HG03095 (cell line): ENCODE measurements around the gene ZMYM5.
"Not testable (repeated sequence)": the region's sequence is repeated elsewhere in the genome, so short reads cannot be mapped to it uniquely, and the experiment has no call there.

Source experiments
- ATAC-seq: cut with Tn5 transposase; IDR thresholded peaks from one replicate; pipeline ENCODE4 v1.9.1; 2021; ENCODE audit warnings: moderate library complexity; ENCODE audit not compliant: unreplicated experiment

ZMYM5 gene

DNA sequence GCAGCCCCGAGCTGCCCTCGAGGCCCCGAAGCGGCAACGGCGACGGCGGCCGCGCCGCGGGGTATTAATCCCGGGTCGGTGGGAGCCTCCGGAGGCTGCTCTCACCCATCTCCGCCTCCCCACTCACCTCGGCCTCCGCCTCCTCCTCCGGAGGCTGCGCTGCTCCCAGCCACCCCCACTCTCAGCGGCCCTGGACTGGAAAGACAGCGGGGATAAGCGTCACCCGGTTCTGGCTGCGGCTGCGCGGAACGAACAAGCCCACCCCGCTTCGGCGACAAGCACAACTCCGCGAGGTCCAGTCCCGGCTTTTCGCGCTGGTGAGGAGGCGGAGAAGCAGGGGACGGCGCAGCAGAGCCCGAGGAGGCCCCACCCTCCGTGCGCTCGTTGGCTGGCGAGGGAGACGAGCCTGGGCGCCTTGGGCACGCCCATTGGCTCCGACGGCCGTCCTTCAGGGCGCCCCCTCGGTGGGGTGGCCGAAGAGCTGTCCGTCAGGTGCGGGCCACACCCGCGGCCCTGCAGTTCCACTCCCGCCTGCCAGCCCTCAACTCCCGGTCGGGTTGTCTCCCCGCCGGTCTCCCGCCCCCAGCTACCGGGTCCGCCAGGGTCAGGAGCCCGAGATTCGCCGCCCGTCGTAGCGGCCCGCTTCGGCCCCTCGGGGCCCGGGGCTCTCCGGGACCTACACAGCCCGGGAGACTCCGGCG is at the start of gene ZMYM5:
Gene ZMYM5 (minus strand): TSS at position 327 of the 701 bp plus-strand sequence. CDS start 11,469 bp downstream, outside the sequence.
- peak; percentile 82 for ATAC-seq

- no peak for ATAC-seq
Measured at GRCh38 chr13:19910336-19911072, 47.1 kb upstream of the ZMYM5 start.

DNA sequence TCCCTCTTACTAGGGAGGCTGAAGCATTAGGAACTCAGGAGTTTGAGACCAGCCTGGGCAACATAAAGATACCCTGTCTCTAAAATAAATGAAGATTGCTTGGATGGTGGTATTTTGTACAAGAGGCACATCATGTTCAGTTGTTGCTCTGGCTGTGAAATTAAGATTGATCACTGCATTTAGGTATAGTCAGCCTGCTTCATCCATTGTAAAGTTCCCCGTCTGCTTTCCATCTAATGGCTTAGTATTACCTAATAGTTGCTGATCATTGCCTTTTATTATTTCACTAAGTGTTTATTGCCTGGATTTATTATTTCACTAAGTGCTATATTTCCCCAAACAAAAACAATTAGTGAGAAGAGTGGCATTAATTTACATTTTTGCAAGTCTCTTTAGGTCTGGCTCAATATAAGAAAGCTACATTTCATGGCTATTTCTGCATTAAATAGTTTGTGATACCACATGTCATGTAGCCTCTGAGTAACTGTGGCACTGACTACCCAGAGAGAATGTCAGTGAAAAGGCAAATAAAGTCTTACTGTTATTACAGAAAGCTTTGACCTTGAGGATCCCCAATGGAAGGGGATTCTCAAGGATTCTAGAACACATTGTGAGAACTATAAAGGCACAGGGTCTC is 45.0 kb upstream of the ZMYM5 start:
- no peak for ATAC-seq

DNA sequence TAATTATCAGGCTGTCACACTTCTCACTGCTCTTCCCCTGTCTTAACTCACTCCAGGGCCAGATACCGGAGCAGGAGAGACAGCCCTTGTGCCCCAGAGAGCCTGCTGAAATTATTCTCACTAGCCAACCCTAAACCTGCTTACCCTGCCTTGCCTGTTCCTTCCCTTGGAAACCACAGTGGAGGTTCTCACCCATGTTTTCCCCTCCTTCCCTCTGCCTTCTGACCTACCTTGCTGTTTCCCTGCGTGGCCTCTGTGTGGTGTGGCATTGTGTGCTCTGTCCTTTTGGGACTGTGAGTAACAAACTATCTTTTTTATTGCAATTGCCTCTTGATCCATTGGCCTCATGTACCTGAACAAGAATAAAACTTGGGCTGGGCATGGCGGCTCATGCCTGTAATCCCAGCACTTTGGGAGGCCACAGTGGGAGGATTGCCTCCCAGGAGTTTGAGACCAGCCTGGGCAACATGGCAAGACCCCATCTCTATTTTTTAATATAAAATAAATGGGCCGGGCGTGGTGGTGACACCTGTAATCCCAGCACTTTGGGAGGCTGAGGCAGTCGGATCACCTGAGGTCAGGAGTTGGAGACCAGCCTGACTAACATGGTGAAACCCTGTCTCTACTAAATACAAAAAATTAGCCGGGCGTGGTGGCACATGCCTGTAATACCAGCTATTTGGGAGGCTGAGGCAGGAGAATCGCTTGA is 42.2 kb upstream of the ZMYM5 start:
- ATAC-seq, result not testable (repeated sequence)

GRCh38 chr13:19890030-19890429 is 26.6 kb upstream of the ZMYM5 start:
- ATAC-seq, result no peak

DNA sequence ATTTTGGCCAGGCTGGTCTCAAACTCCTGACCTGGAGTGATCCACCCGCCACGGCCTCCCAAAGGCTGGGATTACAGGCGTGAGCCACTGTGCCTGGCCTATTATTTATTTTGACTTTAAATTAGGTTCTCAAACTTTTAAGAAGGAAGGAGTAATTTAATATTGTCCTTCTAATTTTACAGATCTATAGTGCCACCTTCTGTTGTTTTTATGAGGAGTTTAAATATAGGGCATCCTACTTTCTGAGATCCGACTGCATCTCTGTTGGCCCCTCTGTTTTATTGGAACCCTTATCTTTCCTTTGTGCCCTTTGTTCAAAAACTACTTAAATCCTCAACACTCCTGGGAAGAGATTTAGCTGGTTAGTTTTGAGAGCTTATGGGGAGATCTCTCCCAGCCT is 25.4 kb upstream of the ZMYM5 start:
- ATAC-seq, result no peak

- no peak for ATAC-seq
Measured at GRCh38 chr13:19882231-19882630, 18.8 kb upstream of the ZMYM5 start.

DNA sequence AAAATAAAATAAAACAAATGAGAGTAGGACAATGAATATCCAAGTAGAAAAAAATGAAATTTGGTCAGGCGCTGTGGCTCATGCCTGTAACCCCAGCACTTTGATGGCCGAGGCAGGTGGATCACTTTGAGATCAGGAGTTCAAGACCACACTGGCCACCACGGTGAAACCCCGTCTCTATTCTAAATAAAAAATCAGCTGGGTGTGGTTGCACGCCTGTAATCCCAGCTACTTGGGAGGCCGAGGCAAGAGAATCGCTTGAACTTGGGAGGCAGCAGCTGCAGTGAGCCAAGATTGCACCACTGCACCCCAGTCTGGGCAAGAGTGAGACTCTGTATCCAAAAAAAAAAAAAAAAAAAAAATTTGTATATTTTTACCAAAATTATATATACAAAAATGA is 18.2 kb upstream of the ZMYM5 start:
- no peak for ATAC-seq

DNA sequence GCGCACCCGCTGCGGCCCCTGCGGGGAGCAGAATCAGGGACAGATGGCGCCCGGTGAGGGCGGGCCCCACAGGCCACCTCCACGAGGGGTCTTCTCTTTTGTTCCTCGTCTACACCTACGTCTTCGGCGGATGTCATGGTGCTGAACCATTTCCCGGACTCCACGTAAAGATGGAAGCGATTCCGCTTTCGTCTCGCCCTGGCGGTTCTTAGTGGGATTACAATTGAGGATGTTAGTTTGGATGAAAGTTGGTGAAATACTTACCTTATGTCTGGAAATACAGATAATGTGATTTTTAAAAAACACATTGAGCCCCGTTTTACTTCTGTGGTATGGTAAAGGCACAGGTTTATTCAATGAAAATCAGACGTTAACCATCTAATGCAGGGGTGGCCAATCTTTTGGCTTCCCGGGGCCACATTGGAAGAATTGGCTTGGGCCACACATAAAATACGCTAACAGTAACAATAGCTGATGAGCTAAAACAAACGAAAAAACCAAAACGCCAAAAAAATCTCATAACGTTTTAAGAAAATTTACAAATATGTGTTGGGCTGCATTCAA is 1.4 kb upstream of the ZMYM5 start:
- peak; percentile 2 for ATAC-seq

DNA sequence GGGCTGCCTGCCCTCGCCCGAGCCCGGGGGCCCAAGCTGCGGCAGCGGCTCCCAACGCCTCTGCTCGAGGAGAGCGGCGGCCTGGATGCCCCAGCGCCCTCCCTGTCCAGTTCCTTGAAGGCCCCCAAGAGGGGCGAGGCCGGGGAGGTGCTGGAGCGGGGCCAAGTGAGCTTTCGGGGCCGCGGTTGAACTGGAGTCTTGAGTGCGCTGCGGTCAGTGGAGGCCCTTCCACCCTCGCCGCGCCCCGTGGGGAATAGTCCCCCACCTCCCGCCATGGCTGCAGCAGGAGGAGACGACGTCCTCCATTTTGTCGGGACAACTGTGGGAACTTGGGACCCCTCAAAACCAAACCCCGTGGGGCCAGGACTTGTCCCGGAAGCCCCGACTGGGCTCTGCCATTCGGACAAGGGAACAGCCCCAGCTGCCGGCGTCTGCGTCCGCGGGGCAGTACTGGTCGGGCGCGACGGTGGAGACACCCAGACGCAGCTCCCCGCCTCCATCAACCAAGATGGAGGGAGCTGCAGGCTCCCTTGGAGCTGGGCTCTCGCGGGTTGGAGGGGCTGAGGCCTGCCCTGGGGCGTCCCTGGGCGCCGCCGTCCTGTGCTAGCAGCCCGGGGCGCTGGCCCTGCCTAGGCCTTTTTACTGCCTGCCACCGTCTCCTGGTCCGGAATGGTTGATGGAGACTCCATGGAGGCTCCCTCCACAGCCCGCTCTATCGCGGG is 736 bp upstream of the ZMYM5 start:
- ATAC-seq, result peak; percentile 26

DNA sequence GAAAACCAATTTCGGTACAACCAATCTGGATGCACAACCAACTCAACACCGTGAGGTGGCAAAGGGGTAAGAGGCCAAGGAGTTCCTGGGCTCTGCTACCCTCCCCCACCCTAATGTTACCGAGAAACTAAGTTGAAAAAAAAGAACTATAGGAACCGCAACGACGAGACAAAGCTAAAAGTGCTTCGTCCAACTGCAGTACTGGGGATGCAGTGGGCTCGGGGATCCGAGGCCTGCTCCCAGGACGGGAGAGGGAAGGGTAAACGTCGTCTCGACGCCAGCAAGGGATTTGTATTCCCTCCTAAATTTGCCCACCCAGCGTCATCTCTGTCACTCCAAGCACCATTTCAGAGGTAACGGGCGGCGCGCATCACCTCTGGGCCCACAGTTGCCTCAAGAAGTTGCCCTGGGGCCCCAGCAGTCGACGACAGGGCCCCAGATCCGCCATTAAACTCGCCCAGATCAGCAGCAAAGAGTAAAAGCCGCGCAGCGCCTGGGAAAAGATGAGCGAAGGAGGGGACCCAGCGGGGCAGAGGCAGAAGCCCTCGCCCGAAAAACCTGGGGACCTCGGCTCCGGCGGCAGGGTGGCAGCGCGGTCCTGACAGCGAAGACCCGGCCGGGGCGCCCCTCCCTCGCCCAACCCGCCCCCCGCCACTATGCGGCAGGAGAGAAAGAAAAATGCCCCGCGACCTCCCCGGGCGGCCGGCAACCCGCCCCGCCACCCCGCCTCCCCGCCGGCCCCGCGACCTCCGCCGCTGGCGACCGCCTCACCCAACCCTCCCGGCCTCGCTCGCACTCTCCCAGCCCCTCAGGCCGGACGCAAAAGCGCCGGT is 752 bp downstream of the ZMYM5 start:
- no peak for ATAC-seq

- ATAC-seq, result no peak
Measured at GRCh38 chr13:19861762-19862161, 1.7 kb downstream of the ZMYM5 start.

- no peak for ATAC-seq
Measured at GRCh38 chr13:19860884-19861655, 2.4 kb downstream of the ZMYM5 start.

- ATAC-seq, result not testable (repeated sequence)
Measured at GRCh38 chr13:19857637-19858036, 5.8 kb downstream of the ZMYM5 start.

GRCh38 chr13:19852766-19853165 is 10.7 kb downstream of the ZMYM5 start:
- no peak for ATAC-seq

DNA sequence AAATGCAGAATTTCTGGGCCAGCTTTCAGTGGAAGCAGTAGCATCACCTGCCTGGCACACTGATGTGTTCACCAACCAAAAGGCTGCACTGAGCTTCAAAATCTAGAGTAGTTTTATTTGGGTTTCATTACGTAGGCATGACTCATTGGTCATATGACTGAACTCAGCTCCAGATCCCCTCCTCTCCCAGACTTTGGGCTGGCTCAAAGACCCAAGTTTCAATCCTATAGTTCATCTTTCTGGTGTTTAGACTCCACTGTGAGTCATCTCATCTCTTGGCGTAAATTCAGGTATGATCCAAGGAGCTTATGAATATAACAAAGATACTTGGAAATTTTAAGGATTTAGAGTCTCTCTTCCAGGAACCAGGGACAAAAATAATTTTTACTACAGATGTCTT is 17.7 kb downstream of the ZMYM5 start:
- ATAC-seq, result no peak

GRCh38 chr13:19838865-19839275 is 24.6 kb downstream of the ZMYM5 start:
- no peak for ATAC-seq

DNA sequence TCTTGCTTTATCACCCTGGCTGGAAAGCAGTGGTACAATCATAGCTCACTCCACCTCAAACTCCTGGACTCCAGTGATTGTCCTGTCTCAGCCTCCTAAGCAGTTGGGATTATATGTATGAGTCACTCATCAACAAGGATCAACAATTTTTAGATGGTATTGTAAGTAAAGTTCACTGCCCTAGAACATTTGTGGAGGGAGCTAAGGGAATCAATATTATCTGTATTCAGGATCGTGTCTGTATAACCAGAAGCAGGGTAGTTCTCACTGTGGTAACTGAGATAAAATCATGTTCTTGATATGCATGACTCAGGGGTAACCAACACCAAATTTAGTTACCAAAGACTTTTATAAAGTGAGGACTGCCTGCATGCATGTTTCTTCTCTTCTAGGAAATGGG is 27.0 kb downstream of the ZMYM5 start:
- no peak for ATAC-seq

DNA sequence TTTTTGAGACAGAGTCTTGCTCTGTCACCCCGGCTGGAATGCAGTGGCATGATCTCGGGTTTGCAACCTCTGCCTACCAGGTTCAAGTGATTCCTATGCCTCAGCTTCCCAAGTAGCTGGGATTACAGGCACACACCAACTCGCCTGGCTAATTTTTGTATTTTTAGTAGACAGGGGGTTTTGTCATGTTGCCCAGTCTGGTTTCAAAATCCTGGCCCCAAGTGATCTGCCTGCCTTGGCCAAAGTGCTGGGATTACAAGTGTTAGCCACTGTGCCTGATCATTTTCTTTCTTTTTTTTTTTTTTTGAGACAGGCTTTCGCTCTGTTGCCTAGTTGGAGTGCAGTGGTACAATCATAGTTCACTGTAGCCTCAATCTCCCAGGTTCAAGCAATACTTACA is 28.7 kb downstream of the ZMYM5 start:
- no peak for ATAC-seq
